Midbrain (tissue), 1 donor: Measurements from ENCODE around the gene BRIX1.
"Not testable (repeated sequence)": the region's sequence is repeated elsewhere in the genome, so short reads cannot be mapped to it uniquely, and the experiment has no call there.

Source experiments
- DNase-seq: peaks from one replicate; lab custom pipeline; 2025; lab: John Stamatoyannopoulos, UW

BRIX1 gene

GRCh38 chr5:34959323-34959722 lies 43.8 kb downstream of the BRIX1 start:
- DNase-seq, result no peak

GRCh38 chr5:34967540-34967939 lies 52.0 kb downstream of the BRIX1 start:
- DNase-seq, result no peak

- no peak for DNase-seq
Measured at GRCh38 chr5:34968258-34968657, 52.7 kb downstream of the BRIX1 start.

GRCh38 chr5:34970552-34970951 lies 55.0 kb downstream of the BRIX1 start:
- no peak for DNase-seq

GRCh38 chr5:34971655-34972054 lies 56.1 kb downstream of the BRIX1 start:
- not testable (repeated sequence) for DNase-seq
